ENCODE results near the gene RSBN1. TPM values are rescaled to one million over a fixed set of nuclear protein-coding genes. Genes with fewer than 3 reads are reported as not detected.

RSBN1 gene
- total and polyA plus RNA-seq, 9 of the 15 experiments (the other 6 are each of a cell fraction or from before 2014, with no cell fraction given), result 4.5 to 24.3 (median 13.0) TPM

- peak; percentile 97 for TF ChIP-seq ZBTB40 (IDR thresholded peaks at IDR 0.05)
- TF ChIP-seq ZBTB40 (CRISPR knock-in tag; IDR thresholded peaks at IDR 0.05), result no peak
- TF ChIP-seq CHAMP1 (IDR thresholded peaks at IDR 0.05), result peak; percentile 98
- TF ChIP-seq CREB3 (tag; conservative IDR thresholded peaks at IDR 0.05; ENCODE audit: low read depth), result no peak
- TF ChIP-seq SMARCB1 (IDR thresholded peaks at IDR 0.05; ENCODE audit: insufficient read length, low read depth), result no peak
Measured at GRCh38 chr1:113811888-113812660, at the start of gene RSBN1 (continued).
